GM12878 (cell line): ENCODE results near the gene LGI4.

Experiments used
- ASH2L ChIP-seq: fragments of 300-600, 200-600 bp; sonication (generic); IDR thresholded peaks from 2 replicates; pipeline ENCODE4 v1.6.1; 2017; ENCODE audit warnings: low read depth, mild to moderate bottlenecking, borderline replicate concordance
- CEBPB ChIP-seq, 2 experiments: fragments of 150-350 bp in 1 of 2; IDR thresholded peaks; 2 replicates each; pipeline ENCODE4 v1.6.1; 2012 to 2014; ENCODE audit warnings: low read depth in 2 of 2, low read length in 2 of 2, borderline replicate concordance in 1 of 2, inconsistent platforms in 1 of 2
- EZH2 ChIP-seq: IDR thresholded peaks from 2 replicates; pipeline ENCODE4 v1.6.1; 2012; ENCODE audit warnings: low read depth, mild to moderate bottlenecking, control low read depth, inconsistent platforms, low read length, borderline replicate concordance; ENCODE audit not compliant: control insufficient read depth
- POLR2A ChIP-seq: IDR thresholded peaks from 2 replicates; pipeline ENCODE4 v1.6.1; 2011; ENCODE audit warnings: low read depth, mild to moderate bottlenecking, low read length
- TF ChIP-seq, protein P1 (sequence below), 3 experiments: IDR thresholded peaks in 2 of 3; conservative IDR thresholded peaks in 1 of 3; 2 replicates each; pipeline ENCODE4 v1.5.1; 2011; ENCODE audit warnings: low read depth in 3 of 3, low read length in 3 of 3, mild to moderate bottlenecking in 3 of 3, control low read depth in 2 of 3, moderate library complexity in 2 of 3, inconsistent platforms in 1 of 3, mixed read lengths in 1 of 3; ENCODE audit not compliant: control insufficient read depth in 2 of 3, insufficient read depth in 1 of 3; ENCODE audit errors: extremely low read depth in 1 of 3

DNA sequence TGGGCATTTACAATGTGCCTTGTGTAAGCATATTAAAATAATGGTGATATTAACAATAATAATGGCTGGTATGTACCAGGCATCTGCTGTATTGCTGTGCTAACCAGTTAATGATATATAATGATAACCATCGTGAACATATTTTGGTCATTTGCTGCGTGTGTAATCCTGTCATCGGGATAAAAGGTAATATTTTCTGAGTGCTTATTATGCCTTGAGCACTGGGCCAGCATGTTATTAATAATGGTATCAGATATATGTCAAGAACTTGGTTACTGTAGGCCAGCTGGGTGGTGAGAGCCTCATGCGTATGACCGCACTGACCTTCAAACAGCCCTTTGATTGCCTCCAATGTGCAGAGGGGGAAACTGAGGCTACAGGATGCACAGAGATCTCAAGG, 41.4 kb downstream of the LGI4 start:
- TF ChIP-seq ASH2L (no peak), POLR2A (no peak), EZH2 (no peak), CEBPB (IDR thresholded peaks at IDR 0.05; ENCODE audit: borderline replicate concordance in 1 of 2, low read depth in 2 of 2, low read length in 2 of 2) (no peak)
- TF ChIP-seq, protein P1, sequence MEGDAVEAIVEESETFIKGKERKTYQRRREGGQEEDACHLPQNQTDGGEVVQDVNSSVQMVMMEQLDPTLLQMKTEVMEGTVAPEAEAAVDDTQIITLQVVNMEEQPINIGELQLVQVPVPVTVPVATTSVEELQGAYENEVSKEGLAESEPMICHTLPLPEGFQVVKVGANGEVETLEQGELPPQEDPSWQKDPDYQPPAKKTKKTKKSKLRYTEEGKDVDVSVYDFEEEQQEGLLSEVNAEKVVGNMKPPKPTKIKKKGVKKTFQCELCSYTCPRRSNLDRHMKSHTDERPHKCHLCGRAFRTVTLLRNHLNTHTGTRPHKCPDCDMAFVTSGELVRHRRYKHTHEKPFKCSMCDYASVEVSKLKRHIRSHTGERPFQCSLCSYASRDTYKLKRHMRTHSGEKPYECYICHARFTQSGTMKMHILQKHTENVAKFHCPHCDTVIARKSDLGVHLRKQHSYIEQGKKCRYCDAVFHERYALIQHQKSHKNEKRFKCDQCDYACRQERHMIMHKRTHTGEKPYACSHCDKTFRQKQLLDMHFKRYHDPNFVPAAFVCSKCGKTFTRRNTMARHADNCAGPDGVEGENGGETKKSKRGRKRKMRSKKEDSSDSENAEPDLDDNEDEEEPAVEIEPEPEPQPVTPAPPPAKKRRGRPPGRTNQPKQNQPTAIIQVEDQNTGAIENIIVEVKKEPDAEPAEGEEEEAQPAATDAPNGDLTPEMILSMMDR (IDR thresholded peaks at IDR 0.05 in 2 of 3, conservative IDR thresholded peaks at IDR 0.05 in 1 of 3; ENCODE audit: control insufficient read depth in 2 of 3, extremely low read depth in 1 of 3, insufficient read depth in 1 of 3, low read depth in 3 of 3, low read length in 3 of 3) = no peak
